Colonic mucosa (tissue), 4 donors: ENCODE measurements around the gene IQUB. TPM values are rescaled to one million over a fixed set of nuclear protein-coding genes. Genes with fewer than 3 reads are reported as not detected.

Experiments used
- DNase-seq: peaks from one replicate; pipeline ENCODE4 v3.0.0-alpha.2; 2020
- H3K27ac ChIP-seq: fragments of 200-600 bp; one replicate; pipeline ENCODE4 v1.8.0; 2021
- H3K27me3 ChIP-seq: fragments of 200-600 bp; one replicate; pipeline ENCODE4 v1.8.0; 2021
- H3K36me3 ChIP-seq: fragments of 200-600 bp; one replicate; pipeline ENCODE4 v1.8.0; 2021
- H3K4me1 ChIP-seq: fragments of 200-600 bp; one replicate; pipeline ENCODE4 v1.8.0; 2021; ENCODE audit warnings: mild to moderate bottlenecking
- H3K4me3 ChIP-seq: fragments of 200-600 bp; one replicate; pipeline ENCODE4 v1.8.0; 2021
- H3K9ac ChIP-seq, 2 donors: one replicate each; pipeline ENCODE4 v1.7.0; 2013; ENCODE audit warnings: control low read depth in 2 of 2, low read depth in 2 of 2, low read length in 2 of 2
- H3K9me3 ChIP-seq: fragments of 200-600 bp; one replicate; pipeline ENCODE4 v1.8.0; 2021
- CTCF ChIP-seq: fragments of 200-600 bp; IDR thresholded peaks from one replicate; pipeline ENCODE4 v1.8.0; 2022; ENCODE audit warnings: antibody characterized with exemption, mild to moderate bottlenecking
- intact Hi-C: fragments of 100-400 bp; cut with DNase I; formaldehyde crosslinking; loops from one replicate; pipeline ENCODE4 v1.14.1; 2022
- total RNA-seq, 2 donors: library from RNA; stranded (reverse); fragmentation: NEBNext Ultra II Directional in 1 of 2; extraction: Animal tissue kit (Norgen Biotek cat#: 25700) in 1 of 2; gene quantifications; one replicate each; pipeline ENCODE4 v1.2.1, GENCODE V29; 2021
- donor health status: healthy.
- donor health status: DM: no; HTN: no; CAD: no.
- donor health status: DM: no; HTN: no; CAD: no.

Gene IQUB
- total RNA-seq, 2 donors from 2014 or later = 0.16 TPM; not detected in 1

- intact Hi-C loops = loop anchor here (5.0 kb wide), 1 partner anchor 47 kb away; no protein-coding TSS in a partner anchor
- no peak overlapping the region for H3K9ac ChIP-seq
- no peak for DNase-seq
- no peak for TF ChIP-seq CTCF
- no peaks in the 10 kb centered on the region for H3K36me3 ChIP-seq
- H3K9me3 ChIP-seq = no peaks in the 10 kb centered on the region
- H3K27ac ChIP-seq = no peak overlapping the region
- no peaks in the 10 kb centered on the region for H3K4me1 ChIP-seq
- no peaks in the 10 kb centered on the region for H3K27me3 ChIP-seq
- no peak overlapping the region for H3K4me3 ChIP-seq
Observed at GRCh38 chr7:123538897-123539296, 4.5 kb upstream of the IQUB start.

- H3K27ac ChIP-seq = no peak overlapping the region
- no peaks in the 10 kb centered on the region for H3K4me1 ChIP-seq
- intact Hi-C loops = loop anchor here (5.0 kb wide), 1 partner anchor 46 kb away; no protein-coding TSS in a partner anchor
- H3K36me3 ChIP-seq = no peaks in the 10 kb centered on the region
- DNase-seq = no peak
- H3K4me3 ChIP-seq = no peak overlapping the region
- no peak overlapping the region for H3K9ac ChIP-seq
- no peaks in the 10 kb centered on the region for H3K27me3 ChIP-seq
- no peak for TF ChIP-seq CTCF
- no peaks in the 10 kb centered on the region for H3K9me3 ChIP-seq
Observed at GRCh38 chr7:123538189-123538714, 3.9 kb upstream of the IQUB start.

- H3K36me3 ChIP-seq = no peaks in the 10 kb centered on the region
- DNase-seq = no peak
- H3K27me3 ChIP-seq = no peaks in the 10 kb centered on the region
- intact Hi-C loops = loop anchor here (5.0 kb wide), 1 partner anchor 45 kb away; no protein-coding TSS in a partner anchor
- no peak overlapping the region for H3K27ac ChIP-seq
- H3K4me1 ChIP-seq = no peaks in the 10 kb centered on the region
- H3K4me3 ChIP-seq = no peak overlapping the region
- no peaks in the 10 kb centered on the region for H3K9me3 ChIP-seq
- no peak overlapping the region for H3K9ac ChIP-seq
- TF ChIP-seq CTCF = peak; percentile 34
Observed at GRCh38 chr7:123537026-123537642, 2.7 kb upstream of the IQUB start.

GRCh38 chr7:123535517-123535916, 1.1 kb upstream of the IQUB start:
- H3K9ac ChIP-seq = no peak overlapping the region
- H3K9me3 ChIP-seq = no peaks in the 10 kb centered on the region
- H3K27me3 ChIP-seq = no peaks in the 10 kb centered on the region
- H3K4me3 ChIP-seq = no peak overlapping the region
- no peak for TF ChIP-seq CTCF
- intact Hi-C loops = loop anchor here (5.0 kb wide), 1 partner anchor 43 kb away; no protein-coding TSS in a partner anchor
- H3K4me1 ChIP-seq = no peaks in the 10 kb centered on the region
- no peaks in the 10 kb centered on the region for H3K36me3 ChIP-seq
- no peak overlapping the region for H3K27ac ChIP-seq
- no peak for DNase-seq

- Histone ChIP-seq H3K27ac (no peak overlapping the region), H3K9ac (peak overlapping the region in 1 of 2 donors; percentile 6), H3K27me3 (no peaks in the 10 kb centered on the region), H3K4me1 (no peaks in the 10 kb centered on the region), H3K4me3 (peak overlapping the region; percentile 44), H3K36me3 (no peaks in the 10 kb centered on the region), H3K9me3 (no peaks in the 10 kb centered on the region)
- intact Hi-C loops = no loop called here
- peak; percentile 26 for DNase-seq
- no peak for TF ChIP-seq CTCF
Observed at GRCh38 chr7:123533929-123534382, 439 bp downstream of the IQUB start.
